ENCODE results near the gene F7.

- TF ChIP-seq CTCF (IDR thresholded peaks at IDR 0.05; ENCODE audit: low read depth, low read length, poor library complexity, severe bottlenecking): no peak
- no peak for TF ChIP-seq EZH2phosphoT487 (IDR thresholded peaks at IDR 0.05; ENCODE audit: borderline replicate concordance, low read length)
These were observed 10.0 kb downstream of the F7 start for GRCh38 chr13:113115363-113116205.

Data from DOHH2 (cell line).